SK-N-SH treated with all-trans-retinoic acid at 6 μM for 48 hours (cell line): ENCODE measurements around the gene LGI2.

ENCODE experiments used
- ATAC-seq: fragments of 200-7000 bp; cut with Tn5 transposase; 3 replicates; pipeline ENCODE4 v1.9.1; 2020; ENCODE audit warnings: mild to moderate bottlenecking, moderate library complexity
- ARNTL ChIP-seq: fragments of 450-650 bp; formaldehyde crosslinking; IDR thresholded peaks from 2 replicates; pipeline ENCODE4 v1.5.0; 2020; ENCODE audit warnings: low read depth, mild to moderate bottlenecking, moderate library complexity, borderline replicate concordance
- CSDC2 ChIP-seq: fragments of 250-450 bp; sonication (Bioruptor Pico); IDR thresholded peaks from 2 replicates; pipeline ENCODE4 v1.5.0; 2020; ENCODE audit warnings: mild to moderate bottlenecking, moderate library complexity
- ESRRG ChIP-seq: fragments of 250-450 bp; sonication (Bioruptor Pico); IDR thresholded peaks from 2 replicates; pipeline ENCODE4 v1.6.1; 2021; ENCODE audit warnings: mild to moderate bottlenecking
- ISL1 ChIP-seq: fragments of 250-450 bp; sonication (Bioruptor Pico); IDR thresholded peaks from 2 replicates; pipeline ENCODE4 v2.1.2; 2022; ENCODE audit warnings: mild to moderate bottlenecking, moderate library complexity
- OSR1 ChIP-seq: fragments of 250-450 bp; sonication (Bioruptor Pico); IDR thresholded peaks from 2 replicates; pipeline ENCODE4 v1.8.0; 2022; ENCODE audit warnings: moderate library complexity, mild to moderate bottlenecking, inconsistent platforms
- PPARA ChIP-seq: fragments of 250-450 bp; sonication (Bioruptor Pico); IDR thresholded peaks from 2 replicates; pipeline ENCODE4 v1.5.0; 2020; ENCODE audit warnings: mild to moderate bottlenecking, borderline replicate concordance
- SNAI2 ChIP-seq: fragments of 250-450 bp; sonication (Bioruptor Pico); IDR thresholded peaks from 2 replicates; pipeline ENCODE4 v1.5.0; 2020; ENCODE audit warnings: mild to moderate bottlenecking, moderate library complexity
- TCF4 ChIP-seq: fragments of 250-450 bp; sonication (Bioruptor Pico); IDR thresholded peaks from 2 replicates; pipeline ENCODE4 v1.8.0; 2021; ENCODE audit warnings: mild to moderate bottlenecking, moderate library complexity, borderline replicate concordance
- TOX ChIP-seq: fragments of 250-450 bp; sonication (Bioruptor Pico); IDR thresholded peaks from 2 replicates; pipeline ENCODE4 v1.8.0; 2021; ENCODE audit warnings: mild to moderate bottlenecking, moderate library complexity, borderline replicate concordance
- ZC3H10 ChIP-seq: fragments of 250-450 bp; sonication (Bioruptor Pico); IDR thresholded peaks from 2 replicates; pipeline ENCODE4 v1.5.1; 2021; ENCODE audit warnings: mild to moderate bottlenecking, moderate library complexity
- ZFP3 ChIP-seq: fragments of 250-450 bp; sonication (Bioruptor Pico); IDR thresholded peaks from 2 replicates; pipeline ENCODE4 v1.5.0; 2020; ENCODE audit warnings: mild to moderate bottlenecking, moderate library complexity
- ZFP30 ChIP-seq: fragments of 450-650 bp; formaldehyde crosslinking; IDR thresholded peaks from 2 replicates; pipeline ENCODE4 v1.5.0; 2022; ENCODE audit warnings: mild to moderate bottlenecking, moderate library complexity
- ZNF565 ChIP-seq: fragments of 450-650 bp; formaldehyde crosslinking; conservative IDR thresholded peaks from 2 replicates; pipeline ENCODE4 v1.5.0; 2020; ENCODE audit warnings: low read depth, mild to moderate bottlenecking, moderate library complexity
- ZNF70 ChIP-seq: fragments of 450-650 bp; formaldehyde crosslinking; IDR thresholded peaks from 2 replicates; pipeline ENCODE4 v1.5.0; 2020; ENCODE audit warnings: mild to moderate bottlenecking, moderate library complexity
- ZNF8 ChIP-seq: fragments of 450-650 bp; formaldehyde crosslinking; IDR thresholded peaks from 2 replicates; pipeline ENCODE4 v1.5.0; 2020; ENCODE audit warnings: mild to moderate bottlenecking, moderate library complexity
- TF ChIP-seq, protein P1 (sequence below): fragments of 250-450 bp; sonication (Bioruptor Pico); IDR thresholded peaks from 2 replicates; pipeline ENCODE4 v1.5.0; 2020; ENCODE audit warnings: mild to moderate bottlenecking, moderate library complexity
- TF ChIP-seq, protein P2 (sequence below): fragments of 250-450 bp; sonication (Bioruptor Pico); IDR thresholded peaks from 2 replicates; pipeline ENCODE4 v1.5.1; 2020; ENCODE audit warnings: low read depth, mild to moderate bottlenecking, moderate library complexity
- TF ChIP-seq, protein P3 (sequence below): fragments of 250-450 bp; sonication (Bioruptor Pico); IDR thresholded peaks from 2 replicates; pipeline ENCODE4 v1.8.0; 2020; ENCODE audit warnings: mild to moderate bottlenecking, moderate library complexity, borderline replicate concordance
- TF ChIP-seq, protein P4 (sequence below): fragments of 250-450 bp; sonication (Bioruptor Pico); IDR thresholded peaks from 2 replicates; pipeline ENCODE4 v1.8.0; 2021; ENCODE audit warnings: low read depth, mild to moderate bottlenecking, moderate library complexity, borderline replicate concordance

The LGI2 gene

DNA sequence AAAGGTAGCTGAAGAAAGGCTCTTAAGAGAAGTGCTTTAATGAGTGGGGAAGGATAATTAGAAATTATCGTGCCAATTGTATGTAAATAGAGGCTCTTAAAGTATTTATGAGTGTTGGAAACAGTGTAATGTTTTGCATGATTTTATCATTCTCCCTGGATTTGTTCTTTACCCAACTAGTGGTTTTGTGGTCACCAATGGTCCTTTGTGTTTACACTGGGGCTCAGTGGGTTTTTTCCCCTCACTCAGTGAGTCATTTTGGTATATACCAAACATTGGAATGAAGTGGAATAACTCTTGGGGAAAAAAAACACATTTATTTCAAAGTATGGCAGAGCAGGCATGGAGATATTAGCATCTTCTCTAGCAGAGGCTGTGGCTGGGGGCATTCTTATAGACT is 20.8 kb upstream of the LGI2 start:
- no peak for ATAC-seq
- no peak for TF ChIP-seq TCF4 (CRISPR knock-in tag)
- TF ChIP-seq TOX (CRISPR knock-in tag): no peak
- TF ChIP-seq, protein P1, sequence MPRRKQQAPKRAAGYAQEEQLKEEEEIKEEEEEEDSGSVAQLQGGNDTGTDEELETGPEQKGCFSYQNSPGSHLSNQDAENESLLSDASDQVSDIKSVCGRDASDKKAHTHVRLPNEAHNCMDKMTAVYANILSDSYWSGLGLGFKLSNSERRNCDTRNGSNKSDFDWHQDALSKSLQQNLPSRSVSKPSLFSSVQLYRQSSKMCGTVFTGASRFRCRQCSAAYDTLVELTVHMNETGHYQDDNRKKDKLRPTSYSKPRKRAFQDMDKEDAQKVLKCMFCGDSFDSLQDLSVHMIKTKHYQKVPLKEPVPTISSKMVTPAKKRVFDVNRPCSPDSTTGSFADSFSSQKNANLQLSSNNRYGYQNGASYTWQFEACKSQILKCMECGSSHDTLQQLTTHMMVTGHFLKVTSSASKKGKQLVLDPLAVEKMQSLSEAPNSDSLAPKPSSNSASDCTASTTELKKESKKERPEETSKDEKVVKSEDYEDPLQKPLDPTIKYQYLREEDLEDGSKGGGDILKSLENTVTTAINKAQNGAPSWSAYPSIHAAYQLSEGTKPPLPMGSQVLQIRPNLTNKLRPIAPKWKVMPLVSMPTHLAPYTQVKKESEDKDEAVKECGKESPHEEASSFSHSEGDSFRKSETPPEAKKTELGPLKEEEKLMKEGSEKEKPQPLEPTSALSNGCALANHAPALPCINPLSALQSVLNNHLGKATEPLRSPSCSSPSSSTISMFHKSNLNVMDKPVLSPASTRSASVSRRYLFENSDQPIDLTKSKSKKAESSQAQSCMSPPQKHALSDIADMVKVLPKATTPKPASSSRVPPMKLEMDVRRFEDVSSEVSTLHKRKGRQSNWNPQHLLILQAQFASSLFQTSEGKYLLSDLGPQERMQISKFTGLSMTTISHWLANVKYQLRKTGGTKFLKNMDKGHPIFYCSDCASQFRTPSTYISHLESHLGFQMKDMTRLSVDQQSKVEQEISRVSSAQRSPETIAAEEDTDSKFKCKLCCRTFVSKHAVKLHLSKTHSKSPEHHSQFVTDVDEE (CRISPR knock-in tag): no peak
- no peak for TF ChIP-seq PPARA
- no peak for TF ChIP-seq ZFP30 (CRISPR knock-in tag)
- no peak for TF ChIP-seq ARNTL (CRISPR knock-in tag)
- no peak for TF ChIP-seq ISL1 (CRISPR knock-in tag)
- TF ChIP-seq SNAI2: no peak
- no peak for TF ChIP-seq ZNF565
- TF ChIP-seq, protein P2, sequence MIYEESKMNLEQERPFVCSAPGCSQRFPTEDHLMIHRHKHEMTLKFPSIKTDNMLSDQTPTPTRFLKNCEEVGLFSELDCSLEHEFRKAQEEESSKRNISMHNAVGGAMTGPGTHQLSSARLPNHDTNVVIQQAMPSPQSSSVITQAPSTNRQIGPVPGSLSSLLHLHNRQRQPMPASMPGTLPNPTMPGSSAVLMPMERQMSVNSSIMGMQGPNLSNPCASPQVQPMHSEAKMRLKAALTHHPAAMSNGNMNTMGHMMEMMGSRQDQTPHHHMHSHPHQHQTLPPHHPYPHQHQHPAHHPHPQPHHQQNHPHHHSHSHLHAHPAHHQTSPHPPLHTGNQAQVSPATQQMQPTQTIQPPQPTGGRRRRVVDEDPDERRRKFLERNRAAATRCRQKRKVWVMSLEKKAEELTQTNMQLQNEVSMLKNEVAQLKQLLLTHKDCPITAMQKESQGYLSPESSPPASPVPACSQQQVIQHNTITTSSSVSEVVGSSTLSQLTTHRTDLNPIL: no peak
- no peak for TF ChIP-seq ZFP3 (CRISPR knock-in tag)
- TF ChIP-seq, protein P3, sequence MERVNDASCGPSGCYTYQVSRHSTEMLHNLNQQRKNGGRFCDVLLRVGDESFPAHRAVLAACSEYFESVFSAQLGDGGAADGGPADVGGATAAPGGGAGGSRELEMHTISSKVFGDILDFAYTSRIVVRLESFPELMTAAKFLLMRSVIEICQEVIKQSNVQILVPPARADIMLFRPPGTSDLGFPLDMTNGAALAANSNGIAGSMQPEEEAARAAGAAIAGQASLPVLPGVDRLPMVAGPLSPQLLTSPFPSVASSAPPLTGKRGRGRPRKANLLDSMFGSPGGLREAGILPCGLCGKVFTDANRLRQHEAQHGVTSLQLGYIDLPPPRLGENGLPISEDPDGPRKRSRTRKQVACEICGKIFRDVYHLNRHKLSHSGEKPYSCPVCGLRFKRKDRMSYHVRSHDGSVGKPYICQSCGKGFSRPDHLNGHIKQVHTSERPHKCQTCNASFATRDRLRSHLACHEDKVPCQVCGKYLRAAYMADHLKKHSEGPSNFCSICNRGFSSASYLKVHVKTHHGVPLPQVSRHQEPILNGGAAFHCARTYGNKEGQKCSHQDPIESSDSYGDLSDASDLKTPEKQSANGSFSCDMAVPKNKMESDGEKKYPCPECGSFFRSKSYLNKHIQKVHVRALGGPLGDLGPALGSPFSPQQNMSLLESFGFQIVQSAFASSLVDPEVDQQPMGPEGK (CRISPR knock-in tag): no peak
- TF ChIP-seq ZNF8: no peak
- TF ChIP-seq ZC3H10 (CRISPR knock-in tag): no peak
- no peak for TF ChIP-seq ESRRG (CRISPR knock-in tag)
- no peak for TF ChIP-seq OSR1

DNA sequence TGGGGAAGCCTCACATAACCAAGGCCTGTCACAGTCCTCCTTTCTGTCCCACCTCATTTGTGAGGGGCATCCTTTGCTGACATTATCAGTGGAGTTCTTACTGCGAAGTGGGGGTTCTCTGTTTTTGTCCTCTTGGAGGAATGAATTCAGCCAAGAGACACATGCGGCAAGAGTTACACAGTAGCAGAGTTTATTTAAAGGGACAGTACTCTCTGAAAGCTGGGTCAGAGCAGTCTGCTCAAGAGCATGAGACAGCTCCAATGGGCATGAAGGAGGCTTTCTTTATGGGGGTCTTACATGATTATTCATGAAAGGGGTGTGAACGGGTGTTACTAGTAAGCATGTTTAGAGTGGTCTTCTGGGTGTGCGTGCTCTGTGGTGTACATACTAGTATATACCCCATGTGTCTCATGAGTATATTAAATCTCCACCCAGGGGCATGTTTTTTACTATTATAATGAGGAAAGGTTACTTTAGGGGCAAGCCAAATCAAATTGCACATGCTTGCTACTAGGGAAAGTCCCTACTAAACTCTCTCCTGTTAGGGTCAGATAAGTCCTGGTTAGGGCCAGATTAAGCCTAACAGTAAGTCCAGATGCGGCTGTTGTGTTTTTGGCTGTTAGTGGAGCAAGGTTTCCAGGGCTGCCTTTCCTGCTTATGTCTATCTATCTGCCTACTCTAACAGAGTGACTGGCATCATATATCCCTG is 19.8 kb upstream of the LGI2 start:
- no peak for TF ChIP-seq ARNTL (CRISPR knock-in tag)
- no peak for TF ChIP-seq OSR1
- no peak for TF ChIP-seq ZFP30 (CRISPR knock-in tag)
- TF ChIP-seq SNAI2: no peak
- TF ChIP-seq, protein P1 (CRISPR knock-in tag): no peak
- TF ChIP-seq ZNF8: no peak
- no peak for TF ChIP-seq ZNF70 (CRISPR knock-in tag)
- TF ChIP-seq, all 23 proteins: peak for 0
- ATAC-seq: no peak

DNA sequence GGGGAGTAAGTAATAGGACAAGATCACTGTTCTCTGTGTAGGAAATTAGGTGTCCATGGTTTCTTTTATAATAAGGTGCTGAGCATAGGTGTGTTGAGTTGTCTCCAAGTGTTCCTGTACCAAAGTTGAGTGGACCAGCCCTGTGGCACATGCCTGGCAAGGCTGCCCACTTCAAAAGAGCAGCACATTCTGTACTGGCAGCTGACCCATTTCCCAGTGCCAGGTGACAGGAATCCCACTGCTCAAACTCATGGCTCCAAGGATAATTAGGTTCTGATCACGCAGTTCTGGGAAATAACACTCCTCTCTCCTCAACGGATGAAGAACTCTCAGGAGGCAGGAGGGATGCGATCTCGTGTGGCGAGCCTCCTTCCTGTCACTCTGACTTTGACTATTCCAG is 12.8 kb upstream of the LGI2 start:
- TF ChIP-seq ZNF565 (no peak), TOX (CRISPR knock-in tag) (no peak), CSDC2 (no peak), ZNF8 (no peak), ARNTL (CRISPR knock-in tag) (no peak), TCF4 (CRISPR knock-in tag) (no peak), ZFP3 (CRISPR knock-in tag) (no peak), ESRRG (CRISPR knock-in tag) (no peak), OSR1 (no peak)
- TF ChIP-seq, protein P2: no peak
- TF ChIP-seq, protein P4, sequence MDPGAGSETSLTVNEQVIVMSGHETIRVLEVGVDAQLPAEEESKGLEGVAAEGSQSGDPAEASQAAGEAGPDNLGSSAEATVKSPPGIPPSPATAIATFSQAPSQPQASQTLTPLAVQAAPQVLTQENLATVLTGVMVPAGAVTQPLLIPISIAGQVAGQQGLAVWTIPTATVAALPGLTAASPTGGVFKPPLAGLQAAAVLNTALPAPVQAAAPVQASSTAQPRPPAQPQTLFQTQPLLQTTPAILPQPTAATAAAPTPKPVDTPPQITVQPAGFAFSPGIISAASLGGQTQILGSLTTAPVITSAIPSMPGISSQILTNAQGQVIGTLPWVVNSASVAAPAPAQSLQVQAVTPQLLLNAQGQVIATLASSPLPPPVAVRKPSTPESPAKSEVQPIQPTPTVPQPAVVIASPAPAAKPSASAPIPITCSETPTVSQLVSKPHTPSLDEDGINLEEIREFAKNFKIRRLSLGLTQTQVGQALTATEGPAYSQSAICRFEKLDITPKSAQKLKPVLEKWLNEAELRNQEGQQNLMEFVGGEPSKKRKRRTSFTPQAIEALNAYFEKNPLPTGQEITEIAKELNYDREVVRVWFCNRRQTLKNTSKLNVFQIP (CRISPR knock-in tag): no peak
- TF ChIP-seq, protein P1 (CRISPR knock-in tag): no peak
- TF ChIP-seq, all 23 proteins: peak for 0
- no peak for ATAC-seq
